GM23338 (cell line): ENCODE measurements around the gene VPS8. TPM values are rescaled to one million over a fixed set of nuclear protein-coding genes. Genes with fewer than 3 reads are reported as not detected.

Experiments used
- ATAC-seq: fragments of 200-7000 bp; cut with Tn5 transposase; 3 replicates; pipeline ENCODE4 v1.9.1; 2020
- DNase-seq: peaks from one replicate; pipeline ENCODE4 v3.0.0-alpha.2; 2015; ENCODE audit warnings: low spot score
- H2AFZ ChIP-seq: fragments of 200-600 bp; sonication (generic); 2 replicates; pipeline ENCODE4 v1.8.0; 2016; ENCODE audit warnings: antibody characterized with exemption, mild to moderate bottlenecking, moderate library complexity
- H3F3A ChIP-seq: fragments of 200-600 bp; sonication (generic); replicated peaks from 2 replicates; pipeline ENCODE4 v1.8.0; 2017; ENCODE audit warnings: antibody characterized with exemption, mixed run types, low read depth
- H3K27ac ChIP-seq: fragments of 200-600 bp; sonication (generic); 2 replicates; pipeline ENCODE4 v1.6.1; 2016; ENCODE audit warnings: low read depth
- H3K27me3 ChIP-seq: fragments of 200-600 bp; sonication (generic); 2 replicates; pipeline ENCODE4 v1.8.0; 2016; ENCODE audit warnings: mild to moderate bottlenecking, mixed run types, moderate library complexity; ENCODE audit not compliant: insufficient read depth
- H3K36me3 ChIP-seq: fragments of 200-600 bp; sonication (generic); 2 replicates; pipeline ENCODE4 v1.8.0; 2016; ENCODE audit warnings: mild to moderate bottlenecking; ENCODE audit not compliant: insufficient read depth
- H3K4me1 ChIP-seq: fragments of 200-600 bp; sonication (generic); 2 replicates; pipeline ENCODE4 v1.8.0; 2016; ENCODE audit warnings: mild to moderate bottlenecking, moderate library complexity; ENCODE audit not compliant: insufficient read depth
- H3K4me2 ChIP-seq: fragments of 200-600 bp; sonication (generic); 2 replicates; pipeline ENCODE4 v1.7.1; 2017; ENCODE audit warnings: mixed run types
- H3K4me3 ChIP-seq: fragments of 200-600 bp; sonication (generic); 2 replicates; pipeline ENCODE4 v1.6.1; 2016; ENCODE audit warnings: mixed run types
- H3K79me2 ChIP-seq: fragments of 200-600 bp; sonication (generic); replicated peaks from 2 replicates; pipeline ENCODE4 v1.8.0; 2017; ENCODE audit warnings: mild to moderate bottlenecking; ENCODE audit not compliant: insufficient read depth
- H3K9me2 ChIP-seq: fragments of 200-600 bp; sonication (generic); 2 replicates; pipeline ENCODE4 v1.8.0; 2017; ENCODE audit not compliant: insufficient read depth
- H4K20me1 ChIP-seq: fragments of 200-600 bp; sonication (generic); replicated peaks from 2 replicates; pipeline ENCODE4 v1.8.0; 2017; ENCODE audit warnings: mild to moderate bottlenecking; ENCODE audit not compliant: insufficient read depth
- H3K27ac Mint-ChIP-seq: 2 replicates; pipeline ENCODE4 v1.8.0; 2020; ENCODE audit warnings: inconsistent platforms, mild to moderate bottlenecking, moderate library complexity, mixed read lengths
- H3K27me3 Mint-ChIP-seq: 3 replicates; pipeline ENCODE4 v1.8.0; 2022; ENCODE audit warnings: low read depth, mild to moderate bottlenecking, moderate library complexity, mixed read lengths, inconsistent platforms; ENCODE audit not compliant: insufficient read depth, poor library complexity
- H3K36me3 Mint-ChIP-seq: 3 replicates; pipeline ENCODE4 v1.8.0; 2021; ENCODE audit warnings: low read depth, mild to moderate bottlenecking, inconsistent platforms, moderate library complexity, mixed read lengths
- H3K4me1 Mint-ChIP-seq: 3 replicates; pipeline ENCODE4 v1.8.0; 2020; ENCODE audit warnings: mild to moderate bottlenecking, inconsistent platforms, mixed read lengths
- H3K4me3 Mint-ChIP-seq: 3 replicates; pipeline ENCODE4 v1.8.0; 2021; ENCODE audit warnings: moderate library complexity, mild to moderate bottlenecking, inconsistent platforms, mixed read lengths
- H3K9me3 Mint-ChIP-seq: 3 replicates; pipeline ENCODE4 v1.8.0; 2020; ENCODE audit warnings: moderate library complexity, mild to moderate bottlenecking, inconsistent platforms, mixed read lengths
- CREB1 ChIP-seq: fragments of 250-450 bp; sonication (Bioruptor Pico); IDR thresholded peaks from 2 replicates; pipeline ENCODE4 v1.5.0; 2020; ENCODE audit warnings: low read depth, mild to moderate bottlenecking, moderate library complexity
- ETS1 ChIP-seq: IDR thresholded peaks from 2 replicates; pipeline ENCODE4 v1.6.1; 2016; ENCODE audit warnings: antibody characterized with exemption
- EZH2 ChIP-seq: fragments of 200-600 bp; sonication (generic); IDR thresholded peaks from one replicate; pipeline ENCODE4 v1.8.0; 2017; ENCODE audit warnings: antibody characterized with exemption, mild to moderate bottlenecking, low read depth; ENCODE audit not compliant: unreplicated experiment
- EZH2phosphoT487 ChIP-seq: fragments of 200-600 bp; sonication (generic); IDR thresholded peaks from one replicate; pipeline ENCODE4 v1.8.1; 2018; ENCODE audit warnings: antibody characterized with exemption; ENCODE audit not compliant: unreplicated experiment
- JUNB ChIP-seq: IDR thresholded peaks from one replicate; pipeline ENCODE4 v1.6.1; 2016; ENCODE audit warnings: antibody characterized with exemption; ENCODE audit not compliant: unreplicated experiment
- NANOG ChIP-seq: IDR thresholded peaks from 2 replicates; pipeline ENCODE4 v1.6.1; 2016; ENCODE audit warnings: antibody characterized with exemption, borderline replicate concordance
- POLR2AphosphoS5 ChIP-seq: IDR thresholded peaks from 2 replicates; pipeline ENCODE4 v1.6.1; 2016; ENCODE audit warnings: antibody characterized with exemption, low read depth
- REST ChIP-seq: IDR thresholded peaks from one replicate; pipeline ENCODE4 v1.6.1; 2018; ENCODE audit warnings: antibody characterized with exemption; ENCODE audit not compliant: unreplicated experiment
- STAT1 ChIP-seq: IDR thresholded peaks from one replicate; pipeline ENCODE4 v1.6.1; 2016; ENCODE audit warnings: antibody characterized with exemption; ENCODE audit not compliant: unreplicated experiment
- ZNF331 ChIP-seq: fragments of 250-450 bp; sonication (Bioruptor Pico); IDR thresholded peaks from 2 replicates; pipeline ENCODE4 v1.5.0; 2020; ENCODE audit warnings: low read depth, mild to moderate bottlenecking, moderate library complexity
- polyA plus RNA-seq: library from polyadenylated mRNA; unstranded; fragments of >200 nt; fragmentation: Nextera tagmentation; extraction: Ambion mirVana; gene quantifications from 2 replicates; pipeline ENCODE4 v1.2.1, GENCODE V29; 2016
- total RNA-seq: library from RNA; depleted of rRNA; stranded (reverse); fragments of >200 nt; shearing (Covaris generic); gene quantifications from 2 replicates; pipeline ENCODE4 v1.2.3, GENCODE V29; 2014

Gene VPS8
- total and polyA plus RNA-seq, 2 experiments from 2014 or later: 17.3 to 45.5 TPM

DNA sequence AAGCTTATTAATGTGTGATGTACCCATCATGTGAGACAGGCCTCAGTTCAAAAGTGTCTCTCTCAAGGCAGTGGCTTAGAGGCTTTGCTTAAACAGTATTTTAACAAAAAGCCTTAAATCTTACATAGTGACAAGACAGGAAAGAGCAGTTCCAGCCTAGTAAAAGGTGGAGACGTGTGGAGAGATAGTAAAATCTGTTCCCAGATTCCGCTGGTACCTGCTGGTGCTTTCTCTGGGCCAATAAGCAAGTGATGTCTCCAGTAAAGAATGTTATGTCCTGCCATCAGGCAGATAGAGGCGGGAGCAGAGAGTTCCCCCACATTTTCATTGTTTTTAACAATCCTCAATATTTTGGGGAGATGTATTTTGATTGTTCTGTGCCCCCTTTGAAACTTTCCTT lies 135.0 kb downstream of the VPS8 start:
- no peaks in the 10 kb centered on the region for H3K27me3 ChIP-seq
- H3K4me3 Mint-ChIP-seq: no peak overlapping the region
- no peaks in the 10 kb centered on the region for H3K9me2 ChIP-seq
- H3K4me1 Mint-ChIP-seq: peaks cover 25% of the 10 kb centered on the region
- H3K27ac ChIP-seq: peak overlapping the region; percentile 11; the same call in 1 of the 2 replicates
- no peak overlapping the region for H2AFZ ChIP-seq
- H3K36me3 ChIP-seq: no peaks in the 10 kb centered on the region
- H3K4me2 ChIP-seq: no peak overlapping the region
- H3K36me3 Mint-ChIP-seq: peaks cover 5% of the 10 kb centered on the region; the same call in 1 of the 3 replicates
- H3F3A ChIP-seq: peaks cover 4% of the 10 kb centered on the region; the same call in 1 of the 2 replicates
- H3K27ac Mint-ChIP-seq: no peak overlapping the region
- ATAC-seq (peak; percentile 32; the same call in 1 of the 3 replicates), DNase-seq (no peak)
- H3K27me3 Mint-ChIP-seq: no peaks in the 10 kb centered on the region
- TF ChIP-seq ZNF331 (CRISPR knock-in tag): no peak
- no peak for TF ChIP-seq EZH2phosphoT487
- no peak for TF ChIP-seq CREB1 (CRISPR knock-in tag)
- no peak for TF ChIP-seq STAT1
- no peak for TF ChIP-seq JUNB
- no peak for TF ChIP-seq NANOG
- no peak for TF ChIP-seq ETS1
- TF ChIP-seq REST: no peak
- TF ChIP-seq POLR2AphosphoS5: no peak
- H4K20me1 ChIP-seq: no peaks in the 10 kb centered on the region
- H3K9me3 Mint-ChIP-seq: no peaks in the 10 kb centered on the region
- H3K79me2 ChIP-seq: no peaks in the 10 kb centered on the region
- H3K4me1 ChIP-seq: peaks cover 30% of the 10 kb centered on the region; the same call in 1 of the 2 replicates
- H3K4me3 ChIP-seq: no peak overlapping the region

- Histone ChIP-seq H3K9me2 (no peaks in the 10 kb centered on the region), H3F3A (no peaks in the 10 kb centered on the region; the same call in 1 of the 2 replicates), H2AFZ (no peak overlapping the region), H3K4me3 (no peak overlapping the region), H3K27me3 (no peaks in the 10 kb centered on the region), H3K27ac (0 out of 2 replicates have a peak overlapping the region, but pooled peaks have one; percentile 42), H4K20me1 (no peaks in the 10 kb centered on the region), H3K4me1 (peaks cover 20% of the 10 kb centered on the region), H3K4me2 (no peak overlapping the region), H3K36me3 (no peaks in the 10 kb centered on the region), H3K79me2 (no peaks in the 10 kb centered on the region)
- Mint-ChIP-seq H3K9me3 (no peaks in the 10 kb centered on the region), H3K4me1 (peaks cover 33% of the 10 kb centered on the region), H3K36me3 (peaks cover 5% of the 10 kb centered on the region; the same call in 2 of the 3 replicates), H3K27me3 (peaks cover 2% of the 10 kb centered on the region), H3K27ac (peak overlapping the region; percentile 29), H3K4me3 (no peak overlapping the region)
- no peak for ATAC-seq
- DNase-seq: no peak
- no peak for TF ChIP-seq EZH2
- no peak for TF ChIP-seq REST
- TF ChIP-seq STAT1: no peak
- no peak for TF ChIP-seq ETS1
- TF ChIP-seq CREB1 (CRISPR knock-in tag): no peak
Observed at GRCh38 chr3:184949251-184949965, 137.4 kb downstream of the VPS8 start.
